Right lobe of liver (tissue), 4 donors: ENCODE data around the gene CDK3.

Source experiments
- POLR2A ChIP-seq: fragments of 450-650 bp; IDR thresholded peaks from one replicate; pipeline ENCODE4 v1.6.1; 2017; ENCODE audit warnings: antibody characterized with exemption, mild to moderate bottlenecking
- TF ChIP-seq, protein P1 (sequence below), 4 donors: fragments of 200-600 bp in 3 of 4; fragments of 450-650 bp in 1 of 4; IDR thresholded peaks; one replicate each; pipeline versions ENCODE4 v1.5.1 to v1.8.0; 2016 to 2022; ENCODE audit warnings: antibody characterized with exemption in 4 of 4, mild to moderate bottlenecking in 2 of 4
- donor health status: DM: no; HTN: no; CAD: no.
- donor health status: DM: no; HTN: no; CAD: no.
- donor health status: DM: no; HTN: yes; CAD: no.

DNA sequence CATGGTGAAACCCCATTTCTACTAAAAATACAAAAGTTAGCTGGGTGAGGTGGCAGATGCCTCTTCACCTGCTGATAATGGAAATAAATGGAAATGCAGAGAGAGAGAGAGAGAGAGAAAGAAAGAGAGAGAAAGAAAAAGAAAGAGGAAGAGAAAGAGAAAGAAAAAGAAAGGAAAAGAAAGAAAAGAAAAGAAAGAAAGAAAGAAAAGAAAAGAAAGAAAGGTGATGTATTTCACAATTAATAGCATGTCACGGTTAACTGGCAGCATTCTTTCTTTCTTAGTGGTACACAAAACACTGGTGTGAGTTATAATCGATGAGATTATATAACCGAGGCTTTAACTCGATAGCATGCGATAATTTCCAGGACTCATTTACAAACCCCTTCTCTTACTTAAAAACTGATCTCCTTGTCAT is 24.9 kb upstream of the CDK3 start:
- TF ChIP-seq POLR2A: no peak
- TF ChIP-seq, protein P1, sequence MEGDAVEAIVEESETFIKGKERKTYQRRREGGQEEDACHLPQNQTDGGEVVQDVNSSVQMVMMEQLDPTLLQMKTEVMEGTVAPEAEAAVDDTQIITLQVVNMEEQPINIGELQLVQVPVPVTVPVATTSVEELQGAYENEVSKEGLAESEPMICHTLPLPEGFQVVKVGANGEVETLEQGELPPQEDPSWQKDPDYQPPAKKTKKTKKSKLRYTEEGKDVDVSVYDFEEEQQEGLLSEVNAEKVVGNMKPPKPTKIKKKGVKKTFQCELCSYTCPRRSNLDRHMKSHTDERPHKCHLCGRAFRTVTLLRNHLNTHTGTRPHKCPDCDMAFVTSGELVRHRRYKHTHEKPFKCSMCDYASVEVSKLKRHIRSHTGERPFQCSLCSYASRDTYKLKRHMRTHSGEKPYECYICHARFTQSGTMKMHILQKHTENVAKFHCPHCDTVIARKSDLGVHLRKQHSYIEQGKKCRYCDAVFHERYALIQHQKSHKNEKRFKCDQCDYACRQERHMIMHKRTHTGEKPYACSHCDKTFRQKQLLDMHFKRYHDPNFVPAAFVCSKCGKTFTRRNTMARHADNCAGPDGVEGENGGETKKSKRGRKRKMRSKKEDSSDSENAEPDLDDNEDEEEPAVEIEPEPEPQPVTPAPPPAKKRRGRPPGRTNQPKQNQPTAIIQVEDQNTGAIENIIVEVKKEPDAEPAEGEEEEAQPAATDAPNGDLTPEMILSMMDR (IDR thresholded peaks at IDR 0.05): no peak
